ENCODE data around the gene TMEM150A.
A peak's percentile ranks its signal among the peaks of the same experiment; 100 is the strongest.
"Not testable (repeated sequence)": the region's sequence is repeated elsewhere in the genome, so short reads cannot be mapped to it uniquely, and the experiment has no call there.

TMEM150A gene

DNA sequence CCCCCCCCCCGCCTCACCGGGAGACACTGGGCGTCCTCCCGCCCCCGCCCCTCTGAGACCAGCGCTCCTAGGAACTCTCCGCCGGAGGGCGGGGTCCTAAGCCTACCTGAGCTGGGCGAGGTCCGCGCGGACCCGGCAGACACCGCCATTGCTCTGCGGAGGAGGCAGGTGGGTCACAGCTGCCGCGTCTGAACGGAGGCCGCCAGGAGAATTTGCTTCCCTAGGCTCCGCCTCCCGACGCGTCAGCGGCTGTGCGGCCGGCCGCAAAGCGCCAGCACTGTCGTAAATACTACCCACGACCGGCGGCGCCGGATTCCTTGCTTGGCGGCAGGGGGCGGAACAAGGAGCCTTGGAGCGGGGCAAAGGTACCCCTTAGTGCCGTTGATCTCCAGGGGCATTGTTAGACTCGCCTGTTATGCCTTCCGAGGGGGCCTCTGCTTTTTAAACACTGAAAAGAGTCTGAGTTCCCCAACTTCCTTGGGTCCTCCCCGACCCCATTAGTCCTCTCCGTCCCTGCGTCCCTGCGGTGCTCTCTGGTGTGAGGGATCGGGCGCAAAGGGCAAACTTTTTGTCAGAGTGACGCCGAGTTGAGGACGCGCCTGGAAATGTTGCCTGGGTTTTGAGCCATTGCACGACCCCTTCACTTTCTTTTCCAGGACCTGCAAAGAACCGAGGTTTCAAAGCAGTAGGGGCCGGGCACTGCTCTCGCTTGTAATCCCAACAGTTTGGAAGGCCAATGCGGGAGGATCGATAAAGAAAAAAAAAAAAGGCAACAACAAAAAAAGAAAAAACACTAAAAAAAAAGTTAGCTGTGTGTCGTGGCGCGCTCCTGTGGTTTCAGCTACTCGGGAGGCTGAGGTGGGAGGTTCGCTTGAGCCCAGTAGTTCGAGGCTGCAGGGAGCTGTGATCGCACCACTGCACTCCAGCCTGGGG lies 41.0 kb downstream of the TMEM150A start, which contains the start of gene GGCX:
TSS of gene GGCX (minus strand) at position 214 of the 933 bp plus-strand sequence. CDS start at position 149, 65 bp downstream.
- DNase-seq: peak; percentile 96

DNA sequence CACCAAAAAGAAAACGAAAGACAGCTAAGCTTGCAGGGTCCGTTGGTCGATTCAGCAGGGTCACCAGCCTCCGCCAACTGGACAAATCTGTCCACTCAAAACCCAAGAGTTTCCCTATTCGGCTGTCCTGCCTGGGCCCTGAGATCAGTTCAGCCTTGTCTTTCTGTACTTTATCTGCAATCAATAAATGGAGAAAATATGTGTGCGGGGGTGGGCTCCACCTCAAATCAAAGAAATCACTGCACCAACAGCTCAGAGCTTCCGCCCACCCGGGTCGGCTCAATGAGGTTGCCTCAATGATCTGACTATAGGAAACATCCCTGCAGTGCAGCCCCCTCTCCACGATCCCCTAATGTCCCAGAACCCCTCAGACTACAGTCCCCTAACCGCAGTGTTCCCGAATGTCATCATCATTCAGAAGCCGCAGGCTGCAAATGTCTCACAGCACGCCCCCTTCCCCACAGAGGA lies 41.7 kb downstream of the TMEM150A start:
- DNase-seq: no peak

DNA sequence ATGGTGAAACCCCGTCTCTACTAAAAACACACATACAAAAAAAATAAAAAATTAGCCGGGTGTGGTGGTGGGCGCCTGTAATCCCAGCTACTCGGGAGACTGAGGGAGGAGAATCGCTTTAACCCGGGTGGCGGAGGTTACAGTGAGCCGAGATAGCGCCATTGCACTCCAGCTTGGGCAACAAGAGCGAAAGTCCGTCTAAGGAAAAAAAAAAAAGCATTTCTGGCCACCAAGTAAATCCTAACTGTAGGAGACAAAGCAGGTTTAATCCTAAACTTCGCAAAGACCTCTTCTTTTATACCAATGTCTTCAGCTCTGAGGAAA lies 42.1 kb downstream of the TMEM150A start:
- not testable (repeated sequence) for DNase-seq

DNA sequence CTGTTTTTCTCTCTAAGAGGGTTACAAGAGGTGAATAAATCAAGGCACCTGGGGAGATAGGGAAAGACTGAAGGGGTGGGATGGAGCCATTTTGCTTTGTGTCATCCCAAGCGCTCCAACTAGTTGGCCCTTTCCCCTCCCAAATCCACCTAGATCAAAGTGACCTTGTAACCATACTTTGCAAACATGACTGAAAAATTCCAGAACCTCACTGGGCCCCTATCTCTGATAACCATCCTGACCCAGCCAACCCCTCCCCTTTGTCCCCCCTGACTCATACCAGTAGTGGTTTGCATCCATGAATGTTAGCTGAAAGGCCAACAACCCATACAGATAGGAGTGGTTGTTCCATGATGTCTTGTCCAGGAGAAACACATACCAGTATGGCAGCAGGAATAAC lies 44.3 kb downstream of the TMEM150A start:
- no peak for DNase-seq

DNA sequence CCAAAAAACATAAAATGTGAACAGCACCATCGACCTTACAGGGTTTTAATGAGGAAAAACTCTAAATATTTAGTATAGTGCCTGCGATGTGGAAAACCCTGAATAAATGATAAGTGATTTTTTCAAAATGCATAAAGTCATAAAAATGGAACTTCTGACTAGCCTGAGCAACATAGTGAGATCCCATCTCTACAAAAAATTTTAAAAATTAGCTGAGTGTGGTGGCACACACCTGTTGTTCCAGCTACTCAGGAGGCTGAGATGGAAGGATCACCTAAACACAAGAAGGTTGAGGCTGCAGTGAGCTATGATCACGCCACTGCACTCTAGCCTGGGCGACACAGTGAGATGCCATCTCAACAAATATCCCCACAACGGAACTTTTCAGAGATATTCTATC lies 45.4 kb downstream of the TMEM150A start:
- no peak for DNase-seq

DNA sequence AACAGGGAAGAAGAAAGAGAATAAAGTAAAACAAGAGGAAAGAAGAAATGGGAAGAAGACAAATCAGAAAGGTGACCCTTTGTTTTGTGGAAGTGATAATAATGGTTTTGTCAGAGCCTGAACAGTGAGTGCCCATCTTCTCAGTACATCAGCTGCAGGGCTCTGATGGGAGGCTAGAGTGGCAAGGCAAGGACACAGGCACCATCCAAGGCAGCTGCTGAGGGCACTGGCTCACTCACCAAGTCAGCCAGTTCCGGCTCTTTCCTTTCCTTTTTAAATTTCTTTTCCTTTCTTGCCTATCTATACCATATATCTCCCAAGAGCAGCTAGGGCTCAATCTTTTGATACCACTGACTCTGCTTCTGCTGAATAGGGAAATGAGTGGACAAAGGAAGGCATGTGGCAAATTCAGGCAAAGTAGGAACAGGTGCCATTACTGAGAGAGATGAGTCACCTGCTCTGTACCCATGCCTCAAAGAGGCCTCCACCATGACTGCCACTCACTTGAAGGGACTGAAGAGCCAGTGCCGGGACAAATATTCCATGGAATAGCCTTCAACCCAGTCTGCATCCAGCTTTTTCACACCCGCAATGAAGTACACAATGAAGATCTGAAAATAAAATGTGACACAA lies 47.4 kb downstream of the TMEM150A start:
- DNase-seq: no peak

DNA sequence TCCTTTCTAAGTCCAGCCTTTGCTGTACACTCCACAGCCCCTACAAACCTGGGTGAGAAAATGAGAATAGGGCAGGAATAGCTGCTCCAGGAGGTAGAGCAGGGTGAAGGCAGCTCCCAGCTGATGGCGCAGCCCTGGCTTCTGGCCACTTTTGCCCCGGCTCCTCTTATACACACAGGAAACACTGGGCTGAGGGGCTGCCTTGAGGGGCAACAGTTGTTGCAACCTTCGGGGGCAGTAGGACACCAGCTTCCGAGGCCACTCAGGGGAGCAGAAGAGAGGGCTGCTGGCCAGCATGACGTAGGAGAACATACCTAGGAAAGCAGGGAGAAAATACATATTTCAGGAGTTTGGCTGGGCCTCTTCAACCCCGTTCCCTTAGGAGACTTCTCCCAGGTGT lies 49.3 kb downstream of the TMEM150A start:
- no peak for DNase-seq

DNA sequence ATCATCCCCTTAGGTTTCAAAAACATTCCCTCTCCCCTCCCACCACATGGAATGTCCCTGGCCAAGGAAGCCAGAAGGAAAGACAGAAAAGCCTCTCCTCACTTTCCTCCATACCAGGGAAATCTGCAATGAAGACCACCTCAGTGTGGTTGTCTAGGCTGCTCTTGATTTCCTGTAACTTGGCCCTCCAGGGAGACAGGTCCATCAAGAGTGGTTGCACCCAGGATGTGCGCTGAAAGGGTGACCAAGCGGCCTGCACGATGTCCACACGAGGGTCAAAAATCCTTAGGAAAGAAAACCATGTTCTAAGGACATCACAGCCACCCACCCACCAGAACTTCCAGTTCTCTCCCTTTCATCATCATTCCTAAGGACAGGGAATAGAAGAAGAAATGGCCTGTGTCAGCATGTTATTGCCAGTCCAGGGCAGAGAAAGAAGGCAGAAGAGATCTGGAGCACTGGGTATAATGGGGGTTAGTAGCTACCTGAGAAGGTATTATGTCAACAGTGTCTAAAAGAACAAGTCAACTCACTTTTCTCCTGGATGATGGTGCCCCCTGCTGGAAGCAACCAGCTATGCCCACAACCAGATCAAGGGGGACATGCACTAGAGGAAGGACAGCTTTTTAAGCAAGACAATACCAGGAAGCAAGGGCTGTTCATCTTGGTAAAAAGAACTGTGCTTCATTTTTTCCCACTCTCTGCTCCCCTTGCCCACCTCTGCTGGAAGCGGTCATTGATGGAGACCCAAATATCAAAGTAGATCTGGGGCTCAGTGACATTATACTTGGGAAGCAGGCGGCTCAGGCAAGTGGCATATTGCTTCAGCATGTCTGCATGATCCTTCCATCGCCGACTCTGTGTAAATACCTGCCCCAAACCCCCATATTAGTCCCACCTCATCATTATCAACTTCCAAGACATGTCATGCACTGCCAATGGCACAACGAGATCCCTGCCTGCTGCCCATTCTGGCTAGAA lies 50.5 kb downstream of the TMEM150A start:
- peak; percentile 82 for DNase-seq

DNA sequence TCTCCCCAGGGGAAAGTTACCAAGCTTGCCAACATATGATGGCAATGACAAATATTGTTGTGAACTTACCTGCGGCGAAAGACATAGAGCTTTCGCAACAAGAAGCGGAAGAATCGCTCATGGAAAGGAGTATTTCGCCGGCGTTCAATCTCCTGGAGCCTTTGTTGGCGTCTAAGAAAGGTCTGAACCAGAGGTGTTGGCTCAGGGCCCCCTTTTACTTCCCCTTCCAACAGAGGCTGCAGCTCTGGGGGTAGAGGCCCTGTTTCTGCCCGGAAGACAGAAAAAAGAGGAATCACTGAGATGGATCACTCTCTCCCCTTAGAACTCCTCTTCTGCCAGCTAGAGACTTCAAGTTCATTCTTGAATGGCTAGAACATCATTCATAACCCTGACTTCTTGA lies 52.0 kb downstream of the TMEM150A start:
- DNase-seq: no peak

DNA sequence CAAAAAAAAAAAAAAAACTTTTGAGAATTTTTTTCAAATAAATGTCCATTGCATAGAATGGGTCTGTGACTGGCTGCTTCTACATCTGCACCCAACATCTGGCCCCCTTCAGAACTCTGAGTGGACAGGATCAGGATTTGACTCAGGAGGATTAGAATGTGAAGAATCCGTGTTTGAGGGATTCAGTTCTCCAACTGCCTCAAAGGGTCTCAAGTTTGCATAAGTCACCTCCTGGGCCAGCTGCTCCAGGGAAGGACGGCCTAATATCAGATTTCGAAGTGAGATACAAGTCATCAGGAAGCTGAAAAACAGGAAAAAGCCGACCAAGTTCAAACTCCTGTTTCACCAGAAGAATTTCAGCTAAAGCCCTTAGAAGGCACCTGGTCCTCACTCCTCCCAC lies 52.7 kb downstream of the TMEM150A start:
- no peak for DNase-seq

DNA sequence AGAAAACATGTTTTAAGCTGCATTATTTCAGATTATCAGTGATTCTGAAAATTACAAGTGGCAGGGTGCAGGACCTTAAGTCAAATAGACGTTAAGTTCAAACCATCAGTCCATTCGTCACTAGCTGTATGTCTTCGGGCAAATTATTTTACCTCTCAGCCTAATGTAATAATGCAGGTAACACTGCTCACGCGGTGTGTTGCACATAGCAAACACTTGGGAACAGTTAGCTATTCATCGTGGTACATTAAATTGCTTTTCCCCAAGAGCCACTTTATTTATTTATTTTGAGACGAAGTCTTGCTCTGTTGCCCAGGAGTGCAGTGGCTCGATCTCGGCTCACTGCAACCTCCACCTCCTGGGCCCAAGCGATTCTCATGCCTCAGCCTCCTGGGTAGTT lies 53.4 kb downstream of the TMEM150A start:
- no peak for DNase-seq

DNA sequence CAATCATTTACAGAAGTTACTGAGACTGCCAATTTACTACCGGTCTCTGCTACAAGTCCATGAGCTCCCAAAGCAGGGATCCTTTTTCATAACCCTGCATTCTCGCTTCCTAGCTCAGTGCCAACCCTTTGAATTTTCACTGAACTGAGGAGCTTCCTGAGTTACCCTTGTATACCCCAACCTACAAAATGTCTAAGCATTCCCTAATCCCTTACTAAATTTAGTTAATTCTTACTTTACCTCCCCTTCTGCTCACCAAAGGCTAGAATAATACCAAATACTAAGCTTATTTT lies 53.9 kb downstream of the TMEM150A start:
- no peak for DNase-seq

Measured in stimulated activated CD4-positive, alpha-beta T cell treated with anti-CD3 and anti-CD28 coated beads, Interleukin-4, amount 100 ng/mL, for 1 hour (primary cell).